SK-N-SH (cell line): ENCODE data around the gene CTU1. TPM values are rescaled to one million over a fixed set of nuclear protein-coding genes. Genes with fewer than 3 reads are reported as not detected.

Source experiments
- CTCF ChIA-PET: fragments of 300-600, 350-600 bp; formaldehyde crosslinking; extraction: SDS; loops from one replicate; lab custom pipeline; 2021; lab: Yijun Ruan, JAX
- POLR2A ChIA-PET: fragments of 350-600 bp; sonication (Branson Sonifier 250); formaldehyde crosslinking; extraction: SDS; loops from one replicate; lab custom pipeline; 2020; ENCODE audit warnings: antibody characterized with exemption, inconsistent platforms; lab: Yijun Ruan, JAX
- DNase-seq: peaks from one replicate; pipeline ENCODE4 v3.0.0; 2012
- H2AFZ ChIP-seq: fragments of 200-600 bp; sonication (generic); 2 replicates; pipeline ENCODE4 v1.8.1; 2016; ENCODE audit warnings: antibody characterized with exemption, mild to moderate bottlenecking, low read depth
- H3F3A ChIP-seq: fragments of 200-600 bp; sonication (generic); replicated peaks from 2 replicates; pipeline ENCODE3; 2016; ENCODE audit warnings: antibody characterized with exemption, mild to moderate bottlenecking; ENCODE audit not compliant: insufficient read depth
- H3K27ac ChIP-seq, 2 experiments: fragments of 200-500 bp in 1 of 2; fragments of 200-600 bp in 1 of 2; sonication (Bioruptor generic) in 1 of 2; sonication (generic), shearing (Covaris generic) in 1 of 2; 2 replicates each; pipeline versions ENCODE4 v1.5.1 to v1.6.1; 2014 to 2016; ENCODE audit warnings: low read depth in 2 of 2, inconsistent platforms in 1 of 2, low read length in 1 of 2, mild to moderate bottlenecking in 1 of 2, mixed read lengths in 1 of 2
- H3K27me3 ChIP-seq: fragments of 200-600 bp; sonication (generic), shearing (Covaris generic); 2 replicates; pipeline ENCODE4 v1.6.1; 2016; ENCODE audit warnings: mixed run types; ENCODE audit not compliant: insufficient read depth
- H3K36me3 ChIP-seq, 2 experiments: fragments of 200-500 bp in 1 of 2; fragments of 200-600 bp in 1 of 2; sonication (Bioruptor generic) in 1 of 2; sonication (generic) in 1 of 2; replicated peaks in 1 of 2; 2 replicates each; pipeline versions ENCODE3 to v1.5.1; 2014 to 2016; ENCODE audit warnings: low read length in 1 of 2, mild to moderate bottlenecking in 1 of 2; ENCODE audit not compliant: insufficient read depth in 2 of 2, control insufficient read depth in 1 of 2
- H3K4me1 ChIP-seq, 2 experiments: fragments of 200-500 bp in 1 of 2; fragments of 200-600 bp in 1 of 2; sonication (Bioruptor generic) in 1 of 2; sonication (generic), shearing (Covaris generic) in 1 of 2; 2 replicates each; pipeline versions ENCODE4 v1.5.1 to v1.6.1; 2014 to 2016; ENCODE audit warnings: low read depth in 1 of 2, low read length in 1 of 2, mixed run types in 1 of 2; ENCODE audit not compliant: insufficient read depth in 2 of 2, control insufficient read depth in 1 of 2
- H3K4me2 ChIP-seq: fragments of 200-600 bp; sonication (generic), shearing (Covaris generic); 2 replicates; pipeline ENCODE4 v1.6.1; 2017; ENCODE audit warnings: mixed run types
- H3K4me3 ChIP-seq, 2 experiments: fragments of 200-500 bp in 1 of 2; fragments of 200-600 bp in 1 of 2; sonication (Bioruptor generic) in 1 of 2; sonication (generic), shearing (Covaris generic) in 1 of 2; 2 replicates each; pipeline versions ENCODE4 v1.5.1 to v1.8.1; 2014 to 2016; ENCODE audit warnings: low read depth in 2 of 2, inconsistent platforms in 1 of 2, low read length in 1 of 2, mild to moderate bottlenecking in 1 of 2, mixed read lengths in 1 of 2, moderate library complexity in 1 of 2
- H3K79me2 ChIP-seq: fragments of 200-600 bp; sonication (generic); 2 replicates; pipeline ENCODE4 v1.8.1; 2017; ENCODE audit warnings: mild to moderate bottlenecking; ENCODE audit not compliant: insufficient read depth
- H3K9ac ChIP-seq: fragments of 200-600 bp; sonication (generic); 2 replicates; pipeline ENCODE4 v1.6.1; 2017; ENCODE audit warnings: mixed run types
- H3K9me2 ChIP-seq: fragments of 200-600 bp; sonication (generic); 2 replicates; pipeline ENCODE4 v1.6.1; 2017; ENCODE audit warnings: mixed run types
- H3K9me3 ChIP-seq: fragments of 200-600 bp; sonication (generic); 2 replicates; pipeline ENCODE4 v1.6.1; 2017; ENCODE audit warnings: mixed run types, mild to moderate bottlenecking, moderate library complexity
- H4K20me1 ChIP-seq: fragments of 200-600 bp; sonication (generic); 2 replicates; pipeline ENCODE4 v1.6.1; 2017; ENCODE audit warnings: mild to moderate bottlenecking, mixed run types; ENCODE audit not compliant: insufficient read depth
- CHD2 ChIP-seq: fragments of 150-350 bp; IDR thresholded peaks from 2 replicates; pipeline ENCODE4 v1.6.1; 2018; ENCODE audit warnings: low read length; ENCODE audit not compliant: partially characterized antibody
- EP300 ChIP-seq, 2 experiments: IDR thresholded peaks; 2 replicates each; pipeline versions ENCODE4 v1.4.0 to v1.6.1; 2012; ENCODE audit warnings: borderline replicate concordance in 1 of 2, low read depth in 1 of 2, low read length in 1 of 2
- FOXJ3 ChIP-seq: sonication (generic); formaldehyde crosslinking; IDR thresholded peaks from 2 replicates; pipeline ENCODE4 v1.5.1; 2020; ENCODE audit warnings: mild to moderate bottlenecking, missing genetic modification reagents
- GABPA ChIP-seq: IDR thresholded peaks from 2 replicates; pipeline ENCODE4 v1.4.0; 2012; ENCODE audit warnings: low read depth, mild to moderate bottlenecking
- JUND ChIP-seq: IDR thresholded peaks from 2 replicates; pipeline ENCODE4 v1.4.0; 2012
- MEF2A ChIP-seq: IDR thresholded peaks from 2 replicates; pipeline ENCODE4 v1.4.0; 2012; ENCODE audit warnings: low read depth, borderline replicate concordance
- MXI1 ChIP-seq: IDR thresholded peaks from 2 replicates; pipeline ENCODE4 v1.6.1; 2012; ENCODE audit warnings: mild to moderate bottlenecking, low read depth, low read length, improper control_type of control experiment
- NFIC ChIP-seq: IDR thresholded peaks from 2 replicates; pipeline ENCODE4 v1.4.0; 2012; ENCODE audit warnings: borderline replicate concordance
- NRF1 ChIP-seq: IDR thresholded peaks from 2 replicates; pipeline ENCODE4 v1.6.1; 2012; ENCODE audit warnings: low read depth, mild to moderate bottlenecking, low read length
- SIN3A ChIP-seq: IDR thresholded peaks from 2 replicates; pipeline ENCODE4 v1.6.1; 2012; ENCODE audit warnings: low read depth, mild to moderate bottlenecking, low read length, moderate library complexity, borderline replicate concordance
- SMC3 ChIP-seq: IDR thresholded peaks from 2 replicates; pipeline ENCODE4 v1.6.1; 2012; ENCODE audit warnings: low read depth, low read length, improper control_type of control experiment
- TAF1 ChIP-seq: IDR thresholded peaks from 2 replicates; pipeline ENCODE4 v1.6.1; 2012; ENCODE audit warnings: low read depth, mild to moderate bottlenecking, low read length, moderate library complexity, borderline replicate concordance
- TCF12 ChIP-seq: IDR thresholded peaks from 2 replicates; pipeline ENCODE4 v1.4.0; 2012
- TEAD4 ChIP-seq: IDR thresholded peaks from 2 replicates; pipeline ENCODE4 v1.4.0; 2012; ENCODE audit warnings: mild to moderate bottlenecking, borderline replicate concordance; ENCODE audit not compliant: insufficient read depth
- YY1 ChIP-seq: IDR thresholded peaks from 2 replicates; pipeline ENCODE4 v1.4.0; 2012; ENCODE audit warnings: low read depth, mild to moderate bottlenecking
- WGBS: methylation state at CpG from one replicate; pipeline ENCODE4 v1.1.6; 2017; ENCODE audit warnings: low lambda C conversion rate; 5-methylcytosine and 5-hydroxymethylcytosine counted together
- polyA plus RNA-seq, 3 experiments: library from polyadenylated mRNA; depleted of rRNA; stranded (reverse); fragments of >200 nt; gene quantifications; 2 replicates each; pipeline ENCODE4 v1.2.3, GENCODE V29; 2012
- TF ChIP-seq, protein P1 (sequence below): IDR thresholded peaks from 2 replicates; pipeline ENCODE4 v1.6.1; 2012; ENCODE audit warnings: mild to moderate bottlenecking, low read depth, low read length, moderate library complexity
- TF ChIP-seq, protein P2 (sequence below): fragments of 200-600 bp; sonication (generic); IDR thresholded peaks from 2 replicates; pipeline ENCODE4 v1.6.1; 2017; ENCODE audit warnings: antibody characterized with exemption, mild to moderate bottlenecking, moderate library complexity
- TF ChIP-seq, protein P3 (sequence below): IDR thresholded peaks from 2 replicates; pipeline ENCODE4 v1.4.0; 2012; ENCODE audit warnings: low read depth, borderline replicate concordance
- TF ChIP-seq, protein P4 (sequence below): fragments of 150-350 bp; IDR thresholded peaks from 2 replicates; pipeline ENCODE4 v1.6.1; 2017; ENCODE audit warnings: antibody characterized with exemption, low read length, low read depth, borderline replicate concordance
- TF ChIP-seq, protein P5 (sequence below): IDR thresholded peaks from 2 replicates; pipeline ENCODE4; 2012

Gene CTU1
- polyA plus RNA-seq, 1 of the 3 experiments (the other 2 are of a cell fraction), result 8.8 TPM

DNA sequence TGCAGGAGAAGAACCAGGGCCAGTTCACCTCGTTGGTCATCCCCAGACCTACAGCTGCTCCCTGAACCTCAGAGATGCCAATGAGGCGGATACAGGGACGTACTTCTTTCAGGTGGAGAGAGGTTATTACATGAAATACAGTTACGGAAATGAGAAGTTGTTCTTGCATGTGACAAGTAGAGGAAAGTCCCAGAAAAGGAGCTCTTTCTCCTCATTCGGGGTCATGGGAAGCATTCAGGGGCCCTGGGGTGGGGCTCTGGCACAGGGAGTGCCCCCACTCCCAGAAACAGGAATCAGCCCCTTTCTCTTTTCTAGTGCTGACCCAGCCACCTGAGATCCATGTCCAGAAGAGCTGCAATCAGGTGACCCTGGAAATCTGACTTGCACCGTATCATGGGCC is 12.0 kb upstream of the CTU1 start:
- Histone ChIP-seq H4K20me1 (no peaks in the 10 kb centered on the region), H3K4me1 (no peaks in the 10 kb centered on the region), H3K27ac (no peak overlapping the region), H3K9ac (no peak overlapping the region), H3K9me2 (no peaks in the 10 kb centered on the region), H3K4me3 (no peak overlapping the region), H3K9me3 (no peaks in the 10 kb centered on the region), H3F3A (no peaks in the 10 kb centered on the region), H3K79me2 (no peaks in the 10 kb centered on the region), H3K36me3 (no peaks in the 10 kb centered on the region), H3K27me3 (peaks cover 61% of the 10 kb centered on the region), H2AFZ (no peak overlapping the region), H3K4me2 (no peak overlapping the region)
- ChIA-PET POLR2A (no interaction called here), CTCF (interaction anchor here (1.3 kb wide), 2 partner anchors 10 to 12 kb away, joined by 4 to 6 read pairs; no protein-coding TSS in a partner anchor)
- 34% methylated on average over 6 of the region's 6 CpGs for WGBS
- DNase-seq, result no peak
- TF ChIP-seq, protein P1, sequence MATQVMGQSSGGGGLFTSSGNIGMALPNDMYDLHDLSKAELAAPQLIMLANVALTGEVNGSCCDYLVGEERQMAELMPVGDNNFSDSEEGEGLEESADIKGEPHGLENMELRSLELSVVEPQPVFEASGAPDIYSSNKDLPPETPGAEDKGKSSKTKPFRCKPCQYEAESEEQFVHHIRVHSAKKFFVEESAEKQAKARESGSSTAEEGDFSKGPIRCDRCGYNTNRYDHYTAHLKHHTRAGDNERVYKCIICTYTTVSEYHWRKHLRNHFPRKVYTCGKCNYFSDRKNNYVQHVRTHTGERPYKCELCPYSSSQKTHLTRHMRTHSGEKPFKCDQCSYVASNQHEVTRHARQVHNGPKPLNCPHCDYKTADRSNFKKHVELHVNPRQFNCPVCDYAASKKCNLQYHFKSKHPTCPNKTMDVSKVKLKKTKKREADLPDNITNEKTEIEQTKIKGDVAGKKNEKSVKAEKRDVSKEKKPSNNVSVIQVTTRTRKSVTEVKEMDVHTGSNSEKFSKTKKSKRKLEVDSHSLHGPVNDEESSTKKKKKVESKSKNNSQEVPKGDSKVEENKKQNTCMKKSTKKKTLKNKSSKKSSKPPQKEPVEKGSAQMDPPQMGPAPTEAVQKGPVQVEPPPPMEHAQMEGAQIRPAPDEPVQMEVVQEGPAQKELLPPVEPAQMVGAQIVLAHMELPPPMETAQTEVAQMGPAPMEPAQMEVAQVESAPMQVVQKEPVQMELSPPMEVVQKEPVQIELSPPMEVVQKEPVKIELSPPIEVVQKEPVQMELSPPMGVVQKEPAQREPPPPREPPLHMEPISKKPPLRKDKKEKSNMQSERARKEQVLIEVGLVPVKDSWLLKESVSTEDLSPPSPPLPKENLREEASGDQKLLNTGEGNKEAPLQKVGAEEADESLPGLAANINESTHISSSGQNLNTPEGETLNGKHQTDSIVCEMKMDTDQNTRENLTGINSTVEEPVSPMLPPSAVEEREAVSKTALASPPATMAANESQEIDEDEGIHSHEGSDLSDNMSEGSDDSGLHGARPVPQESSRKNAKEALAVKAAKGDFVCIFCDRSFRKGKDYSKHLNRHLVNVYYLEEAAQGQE, result no peak
- no peak for TF ChIP-seq JUND
- TF ChIP-seq MXI1, result no peak
- no peak for TF ChIP-seq NFIC
- TF ChIP-seq NRF1, result no peak
- TF ChIP-seq TAF1, result no peak
- TF ChIP-seq FOXJ3 (CRISPR knock-in tag), result no peak
- TF ChIP-seq, protein P2, sequence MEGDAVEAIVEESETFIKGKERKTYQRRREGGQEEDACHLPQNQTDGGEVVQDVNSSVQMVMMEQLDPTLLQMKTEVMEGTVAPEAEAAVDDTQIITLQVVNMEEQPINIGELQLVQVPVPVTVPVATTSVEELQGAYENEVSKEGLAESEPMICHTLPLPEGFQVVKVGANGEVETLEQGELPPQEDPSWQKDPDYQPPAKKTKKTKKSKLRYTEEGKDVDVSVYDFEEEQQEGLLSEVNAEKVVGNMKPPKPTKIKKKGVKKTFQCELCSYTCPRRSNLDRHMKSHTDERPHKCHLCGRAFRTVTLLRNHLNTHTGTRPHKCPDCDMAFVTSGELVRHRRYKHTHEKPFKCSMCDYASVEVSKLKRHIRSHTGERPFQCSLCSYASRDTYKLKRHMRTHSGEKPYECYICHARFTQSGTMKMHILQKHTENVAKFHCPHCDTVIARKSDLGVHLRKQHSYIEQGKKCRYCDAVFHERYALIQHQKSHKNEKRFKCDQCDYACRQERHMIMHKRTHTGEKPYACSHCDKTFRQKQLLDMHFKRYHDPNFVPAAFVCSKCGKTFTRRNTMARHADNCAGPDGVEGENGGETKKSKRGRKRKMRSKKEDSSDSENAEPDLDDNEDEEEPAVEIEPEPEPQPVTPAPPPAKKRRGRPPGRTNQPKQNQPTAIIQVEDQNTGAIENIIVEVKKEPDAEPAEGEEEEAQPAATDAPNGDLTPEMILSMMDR, result no peak
- no peak for TF ChIP-seq SMC3
- no peak for TF ChIP-seq SIN3A
- no peak for TF ChIP-seq TEAD4
- TF ChIP-seq CHD2, result no peak
- TF ChIP-seq, protein P3, sequence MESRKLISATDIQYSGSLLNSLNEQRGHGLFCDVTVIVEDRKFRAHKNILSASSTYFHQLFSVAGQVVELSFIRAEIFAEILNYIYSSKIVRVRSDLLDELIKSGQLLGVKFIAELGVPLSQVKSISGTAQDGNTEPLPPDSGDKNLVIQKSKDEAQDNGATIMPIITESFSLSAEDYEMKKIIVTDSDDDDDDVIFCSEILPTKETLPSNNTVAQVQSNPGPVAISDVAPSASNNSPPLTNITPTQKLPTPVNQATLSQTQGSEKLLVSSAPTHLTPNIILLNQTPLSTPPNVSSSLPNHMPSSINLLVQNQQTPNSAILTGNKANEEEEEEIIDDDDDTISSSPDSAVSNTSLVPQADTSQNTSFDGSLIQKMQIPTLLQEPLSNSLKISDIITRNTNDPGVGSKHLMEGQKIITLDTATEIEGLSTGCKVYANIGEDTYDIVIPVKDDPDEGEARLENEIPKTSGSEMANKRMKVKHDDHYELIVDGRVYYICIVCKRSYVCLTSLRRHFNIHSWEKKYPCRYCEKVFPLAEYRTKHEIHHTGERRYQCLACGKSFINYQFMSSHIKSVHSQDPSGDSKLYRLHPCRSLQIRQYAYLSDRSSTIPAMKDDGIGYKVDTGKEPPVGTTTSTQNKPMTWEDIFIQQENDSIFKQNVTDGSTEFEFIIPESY, result no peak
- TF ChIP-seq TCF12, result no peak
- TF ChIP-seq, protein P4, sequence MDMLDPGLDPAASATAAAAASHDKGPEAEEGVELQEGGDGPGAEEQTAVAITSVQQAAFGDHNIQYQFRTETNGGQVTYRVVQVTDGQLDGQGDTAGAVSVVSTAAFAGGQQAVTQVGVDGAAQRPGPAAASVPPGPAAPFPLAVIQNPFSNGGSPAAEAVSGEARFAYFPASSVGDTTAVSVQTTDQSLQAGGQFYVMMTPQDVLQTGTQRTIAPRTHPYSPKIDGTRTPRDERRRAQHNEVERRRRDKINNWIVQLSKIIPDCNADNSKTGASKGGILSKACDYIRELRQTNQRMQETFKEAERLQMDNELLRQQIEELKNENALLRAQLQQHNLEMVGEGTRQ, result no peak
- TF ChIP-seq EP300 (IDR thresholded peaks at IDR 0.05; ENCODE audit: borderline replicate concordance in 1 of 2, low read depth in 1 of 2, low read length in 1 of 2), result no peak
- TF ChIP-seq, protein P5, sequence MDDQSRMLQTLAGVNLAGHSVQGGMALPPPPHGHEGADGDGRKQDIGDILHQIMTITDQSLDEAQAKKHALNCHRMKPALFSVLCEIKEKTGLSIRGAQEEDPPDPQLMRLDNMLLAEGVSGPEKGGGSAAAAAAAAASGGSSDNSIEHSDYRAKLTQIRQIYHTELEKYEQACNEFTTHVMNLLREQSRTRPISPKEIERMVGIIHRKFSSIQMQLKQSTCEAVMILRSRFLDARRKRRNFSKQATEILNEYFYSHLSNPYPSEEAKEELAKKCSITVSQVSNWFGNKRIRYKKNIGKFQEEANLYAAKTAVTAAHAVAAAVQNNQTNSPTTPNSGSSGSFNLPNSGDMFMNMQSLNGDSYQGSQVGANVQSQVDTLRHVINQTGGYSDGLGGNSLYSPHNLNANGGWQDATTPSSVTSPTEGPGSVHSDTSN, result no peak
- no peak for TF ChIP-seq YY1
- TF ChIP-seq MEF2A, result no peak
- no peak for TF ChIP-seq GABPA
